Measurements from ENCODE around the gene LASP1.

DNA sequence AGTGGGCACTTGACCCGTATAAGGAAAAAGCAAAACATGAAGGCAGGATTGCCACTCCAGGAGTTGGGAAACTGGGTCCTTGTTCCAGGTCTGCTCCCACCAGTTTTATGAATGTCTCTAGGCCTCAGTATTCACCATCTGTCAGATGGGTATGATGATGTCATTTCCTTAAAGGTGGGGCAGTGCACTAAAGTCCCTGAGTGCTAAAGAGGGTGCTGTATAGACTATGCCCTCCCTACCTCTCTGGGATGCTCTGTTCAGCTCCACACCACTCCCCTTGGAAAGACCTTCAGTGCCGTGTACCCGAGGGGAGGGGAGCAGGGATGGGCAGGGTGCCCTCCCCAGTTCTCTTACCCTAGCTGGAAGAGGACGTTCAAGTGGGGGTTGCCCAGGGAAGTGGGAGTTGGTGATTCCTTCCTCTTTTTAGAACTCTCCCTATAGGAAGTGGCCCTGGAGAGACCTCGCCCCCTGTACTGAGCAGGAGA lies 2.2 kb downstream of the LASP1 start:
- TF ChIP-seq POLR2A (IDR thresholded peaks at IDR 0.05): no peak
- TF ChIP-seq, protein P1, sequence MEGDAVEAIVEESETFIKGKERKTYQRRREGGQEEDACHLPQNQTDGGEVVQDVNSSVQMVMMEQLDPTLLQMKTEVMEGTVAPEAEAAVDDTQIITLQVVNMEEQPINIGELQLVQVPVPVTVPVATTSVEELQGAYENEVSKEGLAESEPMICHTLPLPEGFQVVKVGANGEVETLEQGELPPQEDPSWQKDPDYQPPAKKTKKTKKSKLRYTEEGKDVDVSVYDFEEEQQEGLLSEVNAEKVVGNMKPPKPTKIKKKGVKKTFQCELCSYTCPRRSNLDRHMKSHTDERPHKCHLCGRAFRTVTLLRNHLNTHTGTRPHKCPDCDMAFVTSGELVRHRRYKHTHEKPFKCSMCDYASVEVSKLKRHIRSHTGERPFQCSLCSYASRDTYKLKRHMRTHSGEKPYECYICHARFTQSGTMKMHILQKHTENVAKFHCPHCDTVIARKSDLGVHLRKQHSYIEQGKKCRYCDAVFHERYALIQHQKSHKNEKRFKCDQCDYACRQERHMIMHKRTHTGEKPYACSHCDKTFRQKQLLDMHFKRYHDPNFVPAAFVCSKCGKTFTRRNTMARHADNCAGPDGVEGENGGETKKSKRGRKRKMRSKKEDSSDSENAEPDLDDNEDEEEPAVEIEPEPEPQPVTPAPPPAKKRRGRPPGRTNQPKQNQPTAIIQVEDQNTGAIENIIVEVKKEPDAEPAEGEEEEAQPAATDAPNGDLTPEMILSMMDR (IDR thresholded peaks at IDR 0.05): no peak

Measured in body of pancreas (tissue), 4 donors.